Iris pigment epithelial cell (primary cell): Measurements from ENCODE around the gene LRRC8B.

Source experiments
- DNase-seq: peaks from one replicate; pipeline ENCODE4 v3.0.0-alpha.2; 2011; ENCODE audit warnings: low read depth

The LRRC8B gene

GRCh38 chr1:89584211-89584610 is 59.6 kb downstream of the LRRC8B start:
- no peak for DNase-seq

- no peak for DNase-seq
Measured at GRCh38 chr1:89584781-89585180, 60.2 kb downstream of the LRRC8B start.

GRCh38 chr1:89587729-89588161 is 63.1 kb downstream of the LRRC8B start:
- DNase-seq = peak; percentile 73

GRCh38 chr1:89588480-89588879 is 63.9 kb downstream of the LRRC8B start:
- no peak for DNase-seq

- peak; percentile 77 for DNase-seq
Measured at GRCh38 chr1:89589515-89589914, 64.9 kb downstream of the LRRC8B start.

- DNase-seq = no peak
Measured at GRCh38 chr1:89590341-89591080, 65.9 kb downstream of the LRRC8B start.

- DNase-seq = peak; percentile 54
Measured at GRCh38 chr1:89592861-89593302, 68.3 kb downstream of the LRRC8B start.

GRCh38 chr1:89594096-89594740 is 69.6 kb downstream of the LRRC8B start:
- no peak for DNase-seq

- DNase-seq = no peak
Measured at GRCh38 chr1:89596698-89597097, 72.1 kb downstream of the LRRC8B start.

- DNase-seq = peak; percentile 36
Measured at GRCh38 chr1:89598450-89599331, 74.1 kb downstream of the LRRC8B start.

GRCh38 chr1:89599332-89599630 is 74.7 kb downstream of the LRRC8B start:
- DNase-seq = no peak

- no peak for DNase-seq
Measured at GRCh38 chr1:89600451-89601224, 76.0 kb downstream of the LRRC8B start.

- DNase-seq = no peak
Measured at GRCh38 chr1:89602871-89603404, 78.3 kb downstream of the LRRC8B start.

- DNase-seq = peak; percentile 40
Measured at GRCh38 chr1:89603651-89604413, 79.2 kb downstream of the LRRC8B start.

- no peak for DNase-seq
Measured at GRCh38 chr1:89604414-89604735, 79.7 kb downstream of the LRRC8B start.

GRCh38 chr1:89605692-89606091 is 81.1 kb downstream of the LRRC8B start:
- DNase-seq = peak; percentile 59

GRCh38 chr1:89606227-89606980 is 81.8 kb downstream of the LRRC8B start:
- no peak for DNase-seq

GRCh38 chr1:89607156-89607555 is 82.5 kb downstream of the LRRC8B start:
- DNase-seq = no peak

GRCh38 chr1:89607586-89608318 is 83.1 kb downstream of the LRRC8B start:
- no peak for DNase-seq
